Tongue (tissue), 2 donors: ENCODE results near the gene HDC. TPM values are rescaled to one million over a fixed set of nuclear protein-coding genes. Genes with fewer than 3 reads are reported as not detected.

Experiments used
- DNase-seq: peaks from one replicate; pipeline ENCODE4 v3.0.0-alpha.2; 2015
- total RNA-seq: library from RNA; depleted of rRNA; stranded (reverse); fragments of >200 nt; gene quantifications from one replicate; pipeline ENCODE4 v1.2.3, GENCODE V29; 2014

The HDC gene, protein sequence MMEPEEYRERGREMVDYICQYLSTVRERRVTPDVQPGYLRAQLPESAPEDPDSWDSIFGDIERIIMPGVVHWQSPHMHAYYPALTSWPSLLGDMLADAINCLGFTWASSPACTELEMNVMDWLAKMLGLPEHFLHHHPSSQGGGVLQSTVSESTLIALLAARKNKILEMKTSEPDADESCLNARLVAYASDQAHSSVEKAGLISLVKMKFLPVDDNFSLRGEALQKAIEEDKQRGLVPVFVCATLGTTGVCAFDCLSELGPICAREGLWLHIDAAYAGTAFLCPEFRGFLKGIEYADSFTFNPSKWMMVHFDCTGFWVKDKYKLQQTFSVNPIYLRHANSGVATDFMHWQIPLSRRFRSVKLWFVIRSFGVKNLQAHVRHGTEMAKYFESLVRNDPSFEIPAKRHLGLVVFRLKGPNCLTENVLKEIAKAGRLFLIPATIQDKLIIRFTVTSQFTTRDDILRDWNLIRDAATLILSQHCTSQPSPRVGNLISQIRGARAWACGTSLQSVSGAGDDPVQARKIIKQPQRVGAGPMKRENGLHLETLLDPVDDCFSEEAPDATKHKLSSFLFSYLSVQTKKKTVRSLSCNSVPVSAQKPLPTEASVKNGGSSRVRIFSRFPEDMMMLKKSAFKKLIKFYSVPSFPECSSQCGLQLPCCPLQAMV
- total RNA-seq: 3.4 TPM

DNA sequence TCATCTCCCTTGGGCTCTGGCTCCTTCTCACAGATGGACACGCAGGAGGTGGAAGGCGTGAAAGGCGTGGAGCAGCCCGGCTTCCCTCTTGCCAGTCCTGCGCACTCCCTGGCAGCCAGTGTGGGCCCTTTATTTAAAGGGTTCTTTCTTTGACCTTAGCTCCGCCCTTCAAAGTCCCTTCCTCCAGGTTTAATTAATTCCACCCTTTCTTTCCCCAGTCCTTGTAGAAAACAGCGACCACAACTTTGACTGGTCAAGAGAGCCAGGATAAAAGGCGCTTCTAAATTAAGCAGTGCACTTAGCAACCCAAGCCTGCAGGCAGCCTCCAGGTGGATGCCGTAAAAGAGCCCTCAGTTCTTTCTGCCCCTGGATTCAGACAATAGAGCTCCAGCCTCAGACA is at the start of gene HDC:
Gene HDC, minus strand, starts transcription at position 107 of the 400 bp plus-strand sequence. Its CDS starts 103 bp downstream, at position 4.
- no peak for DNase-seq

DNA sequence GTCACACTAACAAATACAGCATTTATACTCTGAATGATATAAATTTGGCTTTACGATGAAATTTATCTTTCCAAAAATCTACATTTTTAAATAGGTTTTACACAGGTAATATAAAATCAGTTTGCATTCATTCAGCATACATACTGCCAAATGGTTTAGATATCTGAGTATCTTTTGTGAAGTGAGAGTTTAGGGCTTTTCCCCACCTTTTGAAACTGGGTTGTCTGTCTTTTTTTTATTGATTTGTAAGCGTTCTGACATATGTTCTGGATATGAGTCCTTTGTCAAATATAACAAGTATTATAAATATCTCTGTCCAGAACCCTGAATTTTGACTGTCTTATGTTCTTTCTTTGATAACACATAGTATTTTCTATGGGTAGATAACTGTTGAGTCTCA is 47.1 kb upstream of the HDC start:
- DNase-seq: no peak

- DNase-seq: no peak
These were observed 42.3 kb upstream of the HDC start for GRCh38 chr15:50307799-50308198.

DNA sequence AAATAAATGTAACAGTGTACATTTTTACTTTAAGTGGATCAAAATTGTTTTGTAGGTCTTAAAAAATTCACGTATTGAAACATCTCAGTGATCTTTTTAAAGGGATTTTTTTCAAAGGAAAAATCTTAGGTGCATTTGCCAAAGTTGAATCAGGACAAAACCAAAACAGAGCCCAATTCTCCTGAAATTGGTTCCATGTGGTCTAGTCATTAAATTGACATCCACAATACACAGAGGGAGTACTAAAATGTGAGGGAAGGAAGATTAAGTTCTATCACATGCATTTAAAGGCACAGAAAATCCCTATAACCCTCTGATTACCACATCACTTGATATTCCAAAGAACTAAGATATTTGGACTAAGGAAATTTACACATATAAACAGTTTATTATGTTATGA is 39.3 kb upstream of the HDC start:
- peak; percentile 11 for DNase-seq

DNA sequence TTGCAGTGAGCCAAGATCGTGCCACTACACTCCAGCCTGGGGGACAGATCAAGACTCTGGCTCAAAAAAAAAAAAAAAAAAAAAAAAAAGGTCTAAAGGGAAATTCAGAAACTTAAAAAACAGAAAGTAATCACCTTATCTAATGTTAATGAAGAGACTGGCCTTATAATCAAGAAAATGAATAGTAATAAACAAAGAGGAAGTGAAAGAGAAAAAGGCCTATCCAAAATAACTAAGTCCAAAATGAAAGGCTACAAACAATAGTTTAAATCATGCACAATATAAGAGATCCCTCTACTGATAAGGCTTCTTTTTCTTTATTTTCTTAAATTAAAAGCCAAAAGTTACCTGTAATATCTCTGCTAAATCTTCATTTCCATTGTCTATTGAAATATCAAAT is 37.1 kb upstream of the HDC start:
- DNase-seq: no peak

DNA sequence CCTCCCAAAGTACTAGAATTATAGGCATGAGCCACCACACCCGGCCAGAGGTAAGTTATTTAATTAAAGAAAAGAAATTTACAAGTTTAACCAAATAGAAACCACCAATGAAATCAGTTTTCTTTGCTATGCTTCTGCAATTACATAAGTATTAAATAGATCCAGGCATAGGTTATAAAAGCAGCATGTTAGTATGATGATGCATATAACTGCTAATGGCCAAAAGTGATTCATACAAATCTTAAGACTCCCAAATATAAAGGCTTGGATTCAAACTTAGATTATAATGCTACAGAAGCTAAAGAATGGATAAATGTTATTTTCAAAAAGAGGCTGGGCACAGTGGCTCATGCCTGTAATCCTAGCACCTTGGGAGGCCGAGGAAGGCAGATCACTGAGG is 32.8 kb upstream of the HDC start:
- no peak for DNase-seq

DNA sequence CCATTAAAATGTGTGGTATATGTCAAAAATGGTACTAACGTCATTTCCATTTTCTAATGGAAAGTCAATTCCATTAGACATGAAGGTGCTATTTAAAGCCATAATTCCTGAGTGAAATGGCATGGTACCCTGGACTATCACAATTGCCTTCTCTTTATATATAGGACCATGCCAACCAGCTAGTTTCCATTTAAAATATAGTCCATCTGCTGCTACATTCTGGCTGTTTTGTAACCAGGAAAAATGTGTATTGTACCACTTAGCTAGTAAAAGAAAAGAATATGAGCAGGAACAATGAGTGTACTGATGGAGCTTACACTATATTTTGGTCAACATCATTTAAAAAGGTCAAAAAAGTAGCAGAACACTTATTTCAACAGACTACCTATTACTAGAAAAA is 30.4 kb upstream of the HDC start:
- no peak for DNase-seq

GRCh38 chr15:50289749-50290148 is 24.2 kb upstream of the HDC start:
- no peak for DNase-seq

DNA sequence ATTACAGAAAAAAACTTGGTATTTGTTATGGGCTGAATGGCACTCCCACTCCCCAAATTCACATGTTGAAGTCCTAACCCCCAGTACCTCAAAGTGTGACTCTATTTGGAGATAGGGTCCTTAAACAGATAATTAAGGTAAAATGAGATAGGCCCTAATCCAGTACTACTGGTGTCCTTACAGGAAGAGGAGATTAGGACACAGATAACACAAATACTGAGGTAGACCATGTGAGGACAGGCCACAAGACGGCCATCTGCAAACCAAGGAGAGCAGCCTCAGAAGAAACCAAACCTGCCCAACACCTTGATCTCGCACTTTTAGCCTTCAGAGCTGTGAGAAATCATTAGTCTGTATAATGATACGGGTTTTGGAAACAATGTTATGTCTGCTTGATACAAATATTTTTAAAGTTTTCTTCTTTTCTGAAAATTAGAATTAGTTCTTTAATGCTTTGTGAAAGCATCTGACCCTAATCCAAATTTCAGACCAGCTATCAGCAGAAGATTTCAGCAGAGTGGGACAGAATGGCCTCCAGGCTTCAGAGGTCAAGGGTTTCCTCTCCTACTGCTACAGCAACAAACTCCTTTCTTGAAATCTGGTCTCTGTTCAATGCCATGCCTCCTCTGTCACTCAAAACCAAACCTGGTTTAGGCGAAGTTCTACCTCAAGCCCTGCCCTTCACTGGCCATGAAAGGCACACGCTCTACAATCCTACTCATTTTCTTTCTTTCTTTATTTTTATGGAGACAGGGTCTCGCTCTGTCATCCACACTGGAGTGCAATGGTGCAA is 22.0 kb upstream of the HDC start:
- DNase-seq: no peak

DNA sequence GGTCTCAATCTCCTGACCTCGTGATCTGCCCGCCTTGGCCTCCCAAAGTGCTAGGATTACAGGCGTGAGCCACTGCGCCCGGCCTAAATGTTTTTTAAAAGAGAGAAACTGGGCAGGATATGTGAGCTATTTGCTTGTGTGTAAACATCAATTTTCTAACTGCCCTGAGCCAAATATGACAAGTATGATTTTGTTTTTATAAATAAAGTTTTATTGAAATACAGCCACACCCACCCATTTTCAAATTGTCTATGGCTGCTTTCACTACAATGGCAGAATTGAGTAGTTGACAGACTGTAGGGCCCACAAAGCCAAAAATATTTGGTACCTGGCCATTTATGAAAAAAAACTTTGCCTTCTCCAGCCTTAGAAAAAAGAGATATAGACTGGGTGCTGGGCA is 15.9 kb upstream of the HDC start:
- DNase-seq: no peak

DNA sequence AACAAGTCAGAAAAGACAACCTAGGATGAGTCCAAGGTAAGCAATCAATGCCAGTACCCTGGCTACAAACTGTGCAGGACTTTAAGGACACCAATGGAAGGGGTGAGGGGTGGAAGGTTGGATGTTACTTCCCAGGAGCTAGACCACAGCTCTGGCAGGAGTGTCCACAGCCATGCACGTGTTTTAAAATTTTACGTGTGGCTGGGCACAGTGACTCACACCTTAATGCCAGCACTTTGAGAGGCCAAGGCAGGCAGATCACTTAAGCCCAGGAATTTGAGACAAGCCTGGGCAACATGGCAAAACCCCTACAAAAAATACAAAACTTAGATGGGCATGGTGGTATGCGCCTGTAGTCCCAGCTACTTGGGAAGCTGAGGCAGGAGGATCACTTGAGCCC is 14.7 kb upstream of the HDC start:
- DNase-seq: no peak

DNA sequence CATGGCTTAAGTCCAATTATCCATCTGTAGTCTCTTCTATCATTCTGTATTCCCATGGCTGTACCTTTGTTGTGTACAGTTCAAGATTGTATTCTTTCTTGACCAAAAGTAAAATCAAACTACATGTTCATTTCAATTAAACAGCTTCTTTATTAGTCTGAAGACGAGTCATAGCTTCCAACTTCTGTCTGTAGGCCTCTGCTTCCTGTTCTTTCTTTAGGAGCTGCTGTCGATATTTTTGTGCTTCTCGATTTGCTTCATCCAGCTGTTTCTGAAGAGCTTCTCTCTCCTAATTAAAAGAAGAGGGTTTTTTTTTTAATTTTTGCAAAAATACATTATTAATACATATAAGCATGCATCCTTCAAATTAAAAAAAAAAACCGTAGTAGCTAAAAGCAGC is 13.0 kb upstream of the HDC start:
- no peak for DNase-seq

DNA sequence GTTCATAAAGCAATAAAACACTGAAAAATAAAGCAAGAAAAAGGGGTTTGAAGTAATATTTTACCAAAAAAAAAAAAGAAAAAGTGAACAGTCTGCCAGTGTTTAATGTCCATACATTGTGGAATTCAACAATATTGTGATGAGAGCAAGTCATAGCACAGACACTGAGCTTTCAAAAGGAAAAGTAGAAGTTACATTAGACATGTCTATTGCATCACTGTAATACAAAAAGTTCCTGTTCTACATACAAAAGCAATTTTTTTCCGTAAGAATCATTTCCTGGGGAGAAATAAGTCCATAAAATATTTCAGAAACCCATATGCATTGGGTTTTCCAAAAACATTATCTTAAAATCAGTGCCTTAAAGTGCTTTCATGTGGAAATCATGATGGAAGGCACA is 11.8 kb upstream of the HDC start:
- DNase-seq: no peak

- DNase-seq: no peak
These were observed 10.4 kb upstream of the HDC start for GRCh38 chr15:50275908-50276307.

- DNase-seq: no peak
These were observed 9.6 kb upstream of the HDC start for GRCh38 chr15:50275091-50275490.

DNA sequence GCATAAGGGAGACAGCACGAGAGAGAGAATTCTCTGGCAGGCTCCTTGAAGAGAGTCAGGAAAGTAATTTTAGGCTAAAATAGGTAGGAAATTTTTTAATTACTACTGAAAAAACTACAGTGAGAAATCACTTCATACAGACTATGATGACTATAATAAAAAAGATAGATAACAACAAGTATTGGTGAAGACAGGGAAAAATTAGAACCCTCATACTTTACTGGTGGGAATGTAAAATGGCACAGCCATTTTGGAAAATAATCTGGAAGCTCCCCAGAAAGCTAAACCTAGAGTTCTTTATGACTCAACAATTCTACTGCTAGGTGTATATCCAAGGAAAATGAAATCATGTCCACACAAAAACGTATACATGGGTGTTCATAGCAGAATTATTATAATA is 2.1 kb upstream of the HDC start:
- DNase-seq: no peak

GRCh38 chr15:50262533-50262932 is 3.0 kb downstream of the HDC start:
- DNase-seq: no peak

GRCh38 chr15:50261981-50262380 is 3.5 kb downstream of the HDC start:
- no peak for DNase-seq

DNA sequence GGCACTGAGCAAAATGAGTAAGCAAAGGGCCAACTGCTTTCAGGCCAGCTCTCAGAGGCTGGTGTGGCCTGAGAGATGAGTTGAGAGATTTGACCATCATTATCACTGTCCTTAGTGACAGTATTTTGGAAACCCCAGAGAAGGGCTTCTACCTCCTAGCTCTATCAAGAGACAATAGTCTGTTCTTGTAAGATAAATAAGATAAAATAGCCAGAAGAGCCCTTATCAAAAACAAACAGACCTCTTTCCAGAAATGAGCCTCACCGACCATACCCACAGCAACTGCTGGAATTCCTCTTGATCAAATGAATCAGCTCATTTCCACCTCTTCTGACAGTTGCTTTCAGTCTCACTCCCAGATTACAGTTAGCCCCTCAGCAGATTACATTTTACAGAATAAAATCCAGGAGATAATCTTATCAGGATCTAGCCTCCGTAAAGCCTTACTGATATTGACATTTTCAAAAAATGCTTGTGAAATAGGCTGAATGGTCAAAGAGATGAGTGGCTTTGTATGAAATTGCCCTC is 4.5 kb downstream of the HDC start:
- no peak for DNase-seq

DNA sequence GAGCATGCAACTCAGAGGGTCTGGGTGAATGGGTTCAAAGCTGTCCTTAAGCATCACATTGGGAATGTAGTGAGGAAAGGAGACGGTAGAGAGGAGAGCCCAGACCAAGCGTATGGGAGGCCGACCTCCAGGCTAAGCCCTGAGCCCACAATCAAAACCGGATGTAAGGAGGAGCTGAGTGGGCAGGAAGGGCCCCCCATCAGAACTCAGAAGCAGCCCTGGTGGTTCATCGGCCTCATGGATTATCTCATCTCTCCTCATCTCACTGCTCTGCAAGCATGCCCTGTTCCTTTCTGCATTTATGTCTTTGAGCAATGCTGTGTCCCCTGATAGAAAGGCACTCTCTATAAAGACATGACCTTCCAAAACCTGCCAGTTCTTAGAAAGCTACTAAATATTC is 6.2 kb downstream of the HDC start:
- no peak for DNase-seq

GRCh38 chr15:50257924-50258323 is 7.6 kb downstream of the HDC start:
- DNase-seq: no peak

DNA sequence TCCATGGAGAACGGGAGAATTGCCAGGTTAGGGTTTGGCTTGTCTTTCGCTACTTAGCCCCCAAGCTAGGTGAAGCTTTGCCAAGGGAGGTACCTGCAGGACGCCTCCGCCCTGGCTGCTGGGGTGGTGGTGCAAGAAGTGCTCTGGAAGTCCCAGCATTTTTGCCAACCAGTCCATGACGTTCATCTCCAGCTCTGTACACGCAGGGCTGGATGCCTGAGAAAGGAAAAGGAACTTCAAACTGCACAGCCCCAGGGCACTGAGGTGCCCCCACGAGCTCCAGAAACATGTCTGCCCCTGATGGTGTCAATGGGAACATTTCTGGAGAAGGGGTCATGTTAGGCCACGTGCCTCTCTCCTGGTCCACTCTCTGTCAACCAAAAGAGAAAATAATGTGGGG is 8.2 kb downstream of the HDC start:
- DNase-seq: no peak
